Fibroblast of skin of left biceps (primary cell): ENCODE results near the gene PTPRCAP.
"Not testable (repeated sequence)": the region's sequence is repeated elsewhere in the genome, so short reads cannot be mapped to it uniquely, and the experiment has no call there.

Source experiments
- DNase-seq, 2 experiments: peaks; one replicate each; pipeline ENCODE4 v3.0.0-alpha.2; 2013; ENCODE audit warnings: low read depth in 2 of 2

The PTPRCAP gene

GRCh38 chr11:67427364-67427859, 10.1 kb downstream of the PTPRCAP start:
- not testable (repeated sequence) for DNase-seq

GRCh38 chr11:67423891-67424613, 13.4 kb downstream of the PTPRCAP start:
- no peak for DNase-seq

GRCh38 chr11:67423466-67423865, 14.0 kb downstream of the PTPRCAP start:
- DNase-seq = no peak

GRCh38 chr11:67422891-67423290, 14.6 kb downstream of the PTPRCAP start:
- no peak for DNase-seq

- DNase-seq = no peak
Measured at GRCh38 chr11:67421430-67422031, 16.0 kb downstream of the PTPRCAP start.

GRCh38 chr11:67420646-67421429, 16.6 kb downstream of the PTPRCAP start:
- peak; percentile 66 to 73 for DNase-seq

GRCh38 chr11:67420147-67420645, 17.3 kb downstream of the PTPRCAP start:
- no peak for DNase-seq

GRCh38 chr11:67419325-67420049, 18.0 kb downstream of the PTPRCAP start:
- no peak for DNase-seq

- DNase-seq = no peak
Measured at GRCh38 chr11:67418476-67419281, 18.8 kb downstream of the PTPRCAP start.

- no peak for DNase-seq
Measured at GRCh38 chr11:67417425-67417824, 20.1 kb downstream of the PTPRCAP start.

GRCh38 chr11:67416416-67417335, 20.8 kb downstream of the PTPRCAP start:
- DNase-seq = no peak

GRCh38 chr11:67415501-67416304, 21.8 kb downstream of the PTPRCAP start, which contains the start of gene CARNS1:
Gene CARNS1, plus strand, starts transcription at chr11:67415678. Its CDS starts 522 bp downstream, at chr11:67416200.
- DNase-seq = no peak

GRCh38 chr11:67413266-67413849, 24.1 kb downstream of the PTPRCAP start:
- DNase-seq = no peak

- no peak for DNase-seq
Measured at GRCh38 chr11:67412495-67413179, 24.8 kb downstream of the PTPRCAP start.

GRCh38 chr11:67411785-67412152, 25.7 kb downstream of the PTPRCAP start:
- DNase-seq = no peak

- no peak for DNase-seq
Measured at GRCh38 chr11:67410984-67411784, 26.3 kb downstream of the PTPRCAP start.

GRCh38 chr11:67410369-67410831, 27.1 kb downstream of the PTPRCAP start:
- no peak for DNase-seq
